Right lobe of liver (tissue), 4 donors: ENCODE measurements around the gene PRCP.

Source experiments
- CTCF ChIP-seq, 4 donors: fragments of 200-600 bp in 3 of 4; fragments of 450-650 bp in 1 of 4; IDR thresholded peaks; one replicate each; pipeline versions ENCODE4 v1.5.1 to v1.8.0; 2016 to 2022; ENCODE audit warnings: antibody characterized with exemption in 4 of 4, mild to moderate bottlenecking in 2 of 4
- POLR2A ChIP-seq: fragments of 450-650 bp; IDR thresholded peaks from one replicate; pipeline ENCODE4 v1.6.1; 2017; ENCODE audit warnings: antibody characterized with exemption, mild to moderate bottlenecking
- donor health status: DM: no; HTN: no; CAD: no.
- donor health status: DM: no; HTN: no; CAD: no.
- donor health status: DM: no; HTN: yes; CAD: no.

DNA sequence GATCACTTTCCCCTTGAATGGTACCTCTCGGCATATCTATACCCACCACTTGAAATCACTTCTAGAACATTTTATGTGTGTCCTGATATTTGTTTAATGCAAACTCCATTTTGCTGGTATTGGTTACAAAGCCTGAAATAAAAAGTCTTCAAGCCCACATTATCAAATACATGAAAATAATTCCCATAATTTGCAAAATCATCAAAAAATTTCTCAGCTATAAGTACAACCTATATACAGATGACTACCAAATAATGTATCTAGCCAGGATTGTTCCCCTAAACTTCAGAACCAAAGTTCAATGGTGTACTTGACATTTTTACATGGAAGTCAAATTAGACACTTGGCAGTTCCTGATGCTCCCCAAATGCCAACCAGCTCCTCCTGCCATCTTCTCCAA, 71.8 kb downstream of the PRCP start:
- TF ChIP-seq CTCF (IDR thresholded peaks at IDR 0.05) (no peak), POLR2A (no peak)
